Omental fat pad (tissue), 4 donors: ENCODE data around the gene JPH2. TPM values are rescaled to one million over a fixed set of nuclear protein-coding genes. Genes with fewer than 3 reads are reported as not detected.
"Not testable (repeated sequence)": the region's sequence is repeated elsewhere in the genome, so short reads cannot be mapped to it uniquely, and the experiment has no call there.

ENCODE experiments used
- ATAC-seq: fragments of 150-250 bp; one replicate; pipeline ENCODE4 v1.9.1; 2016; ENCODE audit warnings: mild to moderate bottlenecking, moderate library complexity; ENCODE audit not compliant: low FRiP score
- DNase-seq: peaks from one replicate; pipeline ENCODE4 v3.0.0-alpha.2; 2019; ENCODE audit warnings: low spot score
- total RNA-seq, 4 donors: library from RNA; depleted of rRNA; stranded (reverse); fragments of >200 nt; gene quantifications; one replicate each; pipeline ENCODE4 v1.1.0, GENCODE V29; 2016
- TF ChIP-seq, protein P1 (sequence below), 3 donors: fragments of 450-650 bp; IDR thresholded peaks; one replicate each; pipeline ENCODE4 v1.5.1; 2016 to 2017; ENCODE audit warnings: antibody characterized with exemption in 3 of 3, mild to moderate bottlenecking in 3 of 3, moderate library complexity in 2 of 3

JPH2 gene
- total RNA-seq, 4 donors from 2014 or later = 2.6 to 7.9 (median 7.1) TPM

DNA sequence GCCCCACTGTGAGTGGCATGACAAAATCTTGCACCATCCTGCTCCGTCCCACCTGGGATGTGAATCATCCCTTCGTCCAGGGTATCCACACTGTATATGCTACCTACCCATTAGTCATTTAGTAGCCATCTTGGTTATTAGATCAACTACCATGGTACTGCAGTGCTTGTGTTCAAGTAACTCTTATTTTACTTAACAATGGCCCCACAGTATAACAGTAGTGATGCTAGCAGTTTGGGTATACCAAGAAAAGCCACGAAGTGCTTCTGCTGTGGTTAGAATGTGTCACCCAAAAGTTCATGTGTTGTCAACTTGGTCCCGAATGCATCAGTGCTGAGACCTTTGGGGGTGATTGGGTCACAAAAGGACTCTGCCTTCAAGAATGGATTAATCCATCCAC is 11.9 kb upstream of the JPH2 start:
- TF ChIP-seq, protein P1, sequence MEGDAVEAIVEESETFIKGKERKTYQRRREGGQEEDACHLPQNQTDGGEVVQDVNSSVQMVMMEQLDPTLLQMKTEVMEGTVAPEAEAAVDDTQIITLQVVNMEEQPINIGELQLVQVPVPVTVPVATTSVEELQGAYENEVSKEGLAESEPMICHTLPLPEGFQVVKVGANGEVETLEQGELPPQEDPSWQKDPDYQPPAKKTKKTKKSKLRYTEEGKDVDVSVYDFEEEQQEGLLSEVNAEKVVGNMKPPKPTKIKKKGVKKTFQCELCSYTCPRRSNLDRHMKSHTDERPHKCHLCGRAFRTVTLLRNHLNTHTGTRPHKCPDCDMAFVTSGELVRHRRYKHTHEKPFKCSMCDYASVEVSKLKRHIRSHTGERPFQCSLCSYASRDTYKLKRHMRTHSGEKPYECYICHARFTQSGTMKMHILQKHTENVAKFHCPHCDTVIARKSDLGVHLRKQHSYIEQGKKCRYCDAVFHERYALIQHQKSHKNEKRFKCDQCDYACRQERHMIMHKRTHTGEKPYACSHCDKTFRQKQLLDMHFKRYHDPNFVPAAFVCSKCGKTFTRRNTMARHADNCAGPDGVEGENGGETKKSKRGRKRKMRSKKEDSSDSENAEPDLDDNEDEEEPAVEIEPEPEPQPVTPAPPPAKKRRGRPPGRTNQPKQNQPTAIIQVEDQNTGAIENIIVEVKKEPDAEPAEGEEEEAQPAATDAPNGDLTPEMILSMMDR (IDR thresholded peaks at IDR 0.05) = no peak
- ATAC-seq (no peak), DNase-seq (no peak)

DNA sequence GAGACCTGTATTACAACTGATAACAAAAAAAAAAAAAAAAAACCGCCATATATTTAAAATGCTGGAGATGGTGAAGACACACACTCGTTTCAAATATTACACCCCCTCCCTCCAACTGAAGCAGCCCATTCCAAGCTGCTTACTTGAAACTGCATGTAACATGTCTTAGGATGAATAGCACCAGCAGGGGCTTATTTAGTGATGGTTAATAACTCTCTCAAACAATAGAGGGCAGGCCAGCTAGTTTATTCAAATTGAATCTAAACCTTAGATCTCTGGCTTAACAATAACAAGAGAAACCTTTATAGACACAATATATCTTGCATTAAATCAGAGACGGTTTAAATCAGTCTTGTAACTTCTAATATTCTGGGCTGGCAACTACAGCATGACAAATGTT is 9.3 kb upstream of the JPH2 start:
- TF ChIP-seq, protein P1 (IDR thresholded peaks at IDR 0.05) = no peak
- ATAC-seq (no peak), DNase-seq (no peak)

DNA sequence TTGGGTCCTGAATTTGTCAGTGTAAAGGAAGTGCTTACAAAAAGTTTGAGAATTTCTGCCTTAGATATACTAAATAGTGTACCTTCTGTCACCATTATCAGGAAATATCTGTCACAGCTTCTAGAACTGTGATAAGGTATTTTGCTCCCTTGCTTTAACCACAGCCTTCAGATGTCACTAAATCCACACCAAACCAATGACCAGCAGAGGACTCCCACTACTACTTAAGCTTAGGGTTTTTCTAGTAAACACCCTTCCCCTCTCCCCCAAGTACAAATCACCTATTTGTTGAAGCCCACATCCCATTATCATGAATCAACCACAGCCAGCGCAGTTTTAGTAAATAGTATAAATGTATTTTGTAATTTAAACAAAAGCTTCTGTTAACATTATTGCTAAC is 8.6 kb upstream of the JPH2 start:
- no peak for DNase-seq
- TF ChIP-seq, protein P1 (IDR thresholded peaks at IDR 0.05) = no peak

DNA sequence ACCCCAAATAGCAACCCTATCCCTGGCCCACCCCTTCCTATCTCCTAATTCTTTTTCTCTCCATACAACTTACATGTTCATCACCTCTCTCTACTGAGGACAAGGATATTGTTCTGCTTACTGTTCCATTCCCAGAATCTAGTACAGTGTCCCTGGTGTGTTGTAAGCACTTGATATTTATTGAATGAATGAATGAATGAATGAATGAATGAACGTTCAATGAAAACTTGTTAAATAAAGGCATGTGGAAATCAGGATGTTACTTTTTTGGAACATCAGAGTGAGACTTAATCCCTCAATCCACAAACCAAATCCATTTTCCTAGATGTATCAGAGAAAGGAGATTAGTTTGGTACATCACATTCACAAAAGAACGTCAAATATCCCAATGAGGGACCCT is 6.8 kb upstream of the JPH2 start:
- TF ChIP-seq, protein P1 (IDR thresholded peaks at IDR 0.05) = no peak
- no peak for ATAC-seq
- no peak for DNase-seq

More for the DNA sequence above, 8.6 kb upstream of the JPH2 start:
- ATAC-seq = no peak

DNA sequence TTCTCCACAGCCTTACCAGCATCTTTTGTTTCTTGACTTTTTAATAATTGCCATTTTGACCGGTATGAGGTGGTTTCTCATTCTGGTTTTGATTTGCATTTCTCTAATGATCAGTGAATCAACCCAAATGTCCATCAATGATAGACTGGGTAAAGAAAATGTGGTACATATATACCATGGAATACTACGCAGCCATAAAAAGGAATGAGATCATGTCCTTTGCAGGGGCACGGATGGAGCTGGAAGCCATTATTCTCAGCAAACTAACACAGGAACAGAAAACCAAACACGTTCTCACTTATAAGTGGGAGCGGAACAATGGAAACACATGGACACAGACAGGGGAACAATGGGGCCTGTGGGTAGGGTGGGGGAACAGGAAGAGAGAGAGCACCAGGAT is 4.7 kb upstream of the JPH2 start:
- ATAC-seq, DNase-seq: not testable (repeated sequence)

DNA sequence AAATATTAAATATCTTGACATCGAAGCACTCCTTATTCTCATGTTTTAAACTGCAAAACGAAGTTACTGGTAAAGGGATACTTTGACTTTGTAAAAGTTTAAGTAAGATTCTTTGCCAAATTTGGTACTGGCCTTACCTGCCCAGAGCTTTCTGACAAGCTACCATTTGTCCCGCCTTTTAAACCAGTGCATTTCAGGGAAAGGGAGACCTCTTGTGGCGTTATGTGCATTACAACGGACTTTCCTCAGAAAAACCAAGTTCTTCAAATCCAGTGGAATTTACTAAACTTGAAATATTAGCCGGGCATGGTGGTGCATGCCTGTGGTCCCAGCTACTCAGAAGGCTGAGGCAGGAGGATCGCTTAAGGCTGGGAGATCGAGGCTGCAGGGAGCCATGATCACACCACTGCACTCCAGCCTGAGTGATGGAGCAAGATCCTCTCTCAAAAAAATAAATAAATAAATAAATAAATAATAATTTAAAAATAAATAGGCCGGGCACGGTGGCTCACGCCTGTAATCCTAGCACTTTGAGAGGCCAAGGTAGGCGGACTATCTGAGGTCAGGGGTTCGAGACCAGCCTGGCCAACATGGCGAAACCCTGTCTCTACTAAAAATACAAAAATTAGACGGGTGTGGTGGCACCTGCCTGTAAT is 3.3 kb upstream of the JPH2 start:
- not testable (repeated sequence) for ATAC-seq, DNase-seq
- TF ChIP-seq, protein P1 (IDR thresholded peaks at IDR 0.05) = peak in 1 of 3 donors; percentile 30

DNA sequence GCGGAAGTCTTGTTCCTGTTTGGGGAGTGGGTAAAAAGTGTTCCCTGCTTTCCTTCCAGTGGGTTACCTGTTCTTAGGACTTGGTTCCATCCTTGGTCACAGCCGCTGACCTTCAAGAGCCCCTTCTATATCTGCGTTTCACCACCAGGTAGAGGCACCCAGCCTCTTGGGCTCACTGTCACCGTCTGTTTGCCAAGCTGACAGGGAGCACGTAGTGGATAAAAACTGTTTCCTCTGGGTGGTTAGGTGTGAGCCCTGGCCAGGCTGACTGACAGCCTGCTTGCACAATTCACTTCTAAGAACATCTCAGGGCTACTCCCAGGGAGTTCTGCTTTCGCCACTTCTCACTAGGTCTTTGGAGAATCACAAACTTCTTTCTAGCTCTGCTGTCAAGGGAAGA is 1.8 kb upstream of the JPH2 start:
- ATAC-seq = peak; percentile 75
- no peak for DNase-seq
- TF ChIP-seq, protein P1 (IDR thresholded peaks at IDR 0.05) = no peak
